ENCODE data around the gene NMRK1. TPM values are rescaled to one million over a fixed set of nuclear protein-coding genes. Genes with fewer than 3 reads are reported as not detected.
A peak's percentile ranks its signal among the peaks of the same experiment; 100 is the strongest.

Gene NMRK1
- total and polyA plus RNA-seq, 4 donors = 33.1 to 62.6 (median 36.6) TPM

DNA sequence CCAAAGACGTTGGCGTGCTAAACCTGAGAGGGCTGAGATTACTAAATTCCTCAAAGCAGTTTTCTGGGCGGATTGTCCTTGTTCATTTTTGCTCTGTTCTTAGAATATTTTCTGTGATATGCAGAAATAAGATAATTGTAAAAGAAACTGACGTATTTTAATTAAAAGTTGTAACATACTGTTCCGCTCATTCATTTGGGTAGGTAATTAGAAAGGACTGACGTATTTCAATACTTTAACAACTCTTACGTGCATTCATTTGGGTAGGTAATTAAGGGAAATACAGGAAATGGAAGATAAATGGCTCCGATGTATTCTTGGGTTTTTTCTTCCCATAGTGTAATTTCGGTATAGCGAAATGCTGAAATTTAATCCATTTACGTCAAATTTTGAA, 1.4 kb upstream of the NMRK1 start:
- H3K36me3 ChIP-seq (ENCODE audit: control insufficient read depth in 1 of 2, insufficient read depth in 2 of 2, low read length in 1 of 2) = no peaks in the 10 kb centered on the region
- no peak for ATAC-seq (ENCODE audit: low FRiP score)
- H3K4me1 ChIP-seq (ENCODE audit: control insufficient read depth in 1 of 2, insufficient read depth in 2 of 2, low read length in 2 of 2) = peaks cover 0 to 2% of the 10 kb centered on the region in 2 donors
- DNase-seq = no peak
- intact Hi-C loops (cut with DNase I) = loop anchor here (2.0 to 5.0 kb wide), 3 partner anchors 57 to 137 kb away; partner anchors contain the start of genes C9orf40 (in 2 of the 2) and CARNMT1 (in 2 of the 2)
- 40 to 41% methylated on average over 11 of the region's 11 CpGs for WGBS, 2 donors
- peak overlapping the region; percentile 49 to 90 for H3K4me3 ChIP-seq (ENCODE audit: low read length in 2 of 2)
- H3K9me3 ChIP-seq (ENCODE audit: control insufficient read depth, low read length) = no peaks in the 10 kb centered on the region
- no peaks in the 10 kb centered on the region for H3K27me3 ChIP-seq (ENCODE audit: control insufficient read depth in 1 of 2, insufficient read depth in 2 of 2, low read length in 1 of 2)
- H3K27ac ChIP-seq (ENCODE audit: low read depth in 1 of 2, low read length in 2 of 2) = no peak overlapping the region

DNA sequence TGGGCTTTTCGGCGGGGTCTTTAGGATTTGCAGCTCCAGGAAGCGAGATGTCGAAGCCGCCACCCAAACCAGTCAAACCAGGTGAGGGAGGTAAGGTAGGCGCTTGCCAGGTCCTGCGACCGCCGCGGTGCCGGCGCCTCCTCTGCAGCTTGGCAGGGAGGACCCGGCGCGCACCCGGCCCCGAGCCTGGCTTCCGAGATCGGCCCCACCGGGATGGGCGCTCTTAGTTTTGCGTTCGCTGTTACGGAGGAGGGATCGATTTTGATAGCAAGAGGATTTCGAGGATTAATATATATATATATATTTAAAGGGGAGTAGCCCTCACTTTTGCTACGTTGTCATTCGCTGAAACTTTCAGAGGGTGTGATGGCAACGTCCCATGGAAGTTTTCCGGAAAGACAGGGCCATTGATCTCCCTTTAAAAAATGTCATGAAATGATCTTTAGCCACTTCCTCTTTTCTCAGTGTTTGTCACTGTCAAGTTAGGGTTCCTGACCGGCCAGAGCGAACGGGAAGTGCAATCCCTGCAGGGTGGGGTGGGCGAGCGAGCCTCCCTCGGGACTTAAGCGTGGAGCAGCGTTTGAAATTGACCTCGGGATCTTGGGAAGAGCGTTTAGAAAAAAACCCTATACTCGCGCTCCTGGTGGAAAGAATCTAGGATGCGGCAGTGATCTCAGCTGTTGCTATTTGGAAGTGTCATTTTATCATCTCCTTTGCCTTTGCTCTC, 854 bp upstream of the NMRK1 start:
- 0 to 1% methylated on average over 43 of the region's 43 CpGs for WGBS, 2 donors
- ATAC-seq (ENCODE audit: low FRiP score) (peak; percentile 9), DNase-seq (peak; percentile 83 to 88)
- peak overlapping the region in 1 of 2 donors; percentile 61 for H3K27ac ChIP-seq (ENCODE audit: low read depth in 1 of 2, low read length in 2 of 2)
- intact Hi-C loops (cut with DNase I) = loop anchor here (2.0 to 5.0 kb wide), 3 partner anchors 58 to 137 kb away; partner anchors contain the start of genes C9orf40 (in 2 of the 2) and CARNMT1 (in 2 of the 2)
- H3K9me3 ChIP-seq (ENCODE audit: control insufficient read depth, low read length) = no peaks in the 10 kb centered on the region
- H3K27me3 ChIP-seq (ENCODE audit: control insufficient read depth in 1 of 2, insufficient read depth in 2 of 2, low read length in 1 of 2) = no peaks in the 10 kb centered on the region
- H3K4me1 ChIP-seq (ENCODE audit: control insufficient read depth in 1 of 2, insufficient read depth in 2 of 2, low read length in 2 of 2) = peaks cover 0 to 2% of the 10 kb centered on the region in 2 donors
- peak overlapping the region; percentile 49 to 90 for H3K4me3 ChIP-seq (ENCODE audit: low read length in 2 of 2)
- no peaks in the 10 kb centered on the region for H3K36me3 ChIP-seq (ENCODE audit: control insufficient read depth in 1 of 2, insufficient read depth in 2 of 2, low read length in 1 of 2)

DNA sequence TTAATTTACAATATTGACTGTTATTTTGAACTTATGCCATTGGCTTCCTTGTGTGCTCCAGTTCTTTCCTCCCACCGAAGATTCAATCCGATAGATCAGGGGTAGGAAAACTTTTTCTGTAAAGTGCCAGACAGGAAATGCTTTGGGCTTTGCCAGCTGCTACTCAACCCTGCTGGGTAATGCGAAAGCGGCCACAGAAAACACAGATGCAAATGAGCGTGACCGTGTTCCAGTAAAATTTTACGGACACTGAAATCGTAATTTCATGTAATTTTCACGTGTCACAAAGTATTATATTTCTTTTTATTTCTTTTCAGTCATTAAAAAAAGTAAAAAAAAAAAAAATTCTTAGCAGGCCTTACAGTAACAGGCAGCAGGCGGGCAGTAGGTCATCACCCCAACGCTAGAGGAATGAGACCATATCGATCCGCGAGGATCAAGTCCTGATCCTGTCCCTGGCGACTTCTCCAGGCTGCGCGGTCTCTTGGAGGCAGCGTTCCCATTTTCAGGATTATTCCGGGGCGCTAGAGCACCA, 599 bp downstream of the NMRK1 start:
- H3K27me3 ChIP-seq (ENCODE audit: control insufficient read depth in 1 of 2, insufficient read depth in 2 of 2, low read length in 1 of 2) = no peaks in the 10 kb centered on the region
- ATAC-seq (ENCODE audit: low FRiP score) = no peak
- WGBS, 2 donors = 0 to 1% methylated on average over 20 of the region's 20 CpGs
- H3K36me3 ChIP-seq (ENCODE audit: control insufficient read depth in 1 of 2, insufficient read depth in 2 of 2, low read length in 1 of 2) = no peaks in the 10 kb centered on the region
- H3K4me3 ChIP-seq (ENCODE audit: low read length in 2 of 2) = peak overlapping the region; percentile 73 to 89
- peak in 1 of 2 donors; percentile 69 for DNase-seq
- intact Hi-C loops (cut with DNase I) = loop anchor here (5.0 kb wide), 2 partner anchors 60 to 135 kb away; partner anchors contain the start of genes C9orf40 (in 2 of the 2) and CARNMT1 (in 2 of the 2)
- peaks cover 0 to 2% of the 10 kb centered on the region in 2 donors for H3K4me1 ChIP-seq (ENCODE audit: control insufficient read depth in 1 of 2, insufficient read depth in 2 of 2, low read length in 2 of 2)
- H3K27ac ChIP-seq (ENCODE audit: low read depth in 1 of 2, low read length in 2 of 2) = peak overlapping the region in 1 of 2 donors; percentile 66
- no peaks in the 10 kb centered on the region for H3K9me3 ChIP-seq (ENCODE audit: control insufficient read depth, low read length)

DNA sequence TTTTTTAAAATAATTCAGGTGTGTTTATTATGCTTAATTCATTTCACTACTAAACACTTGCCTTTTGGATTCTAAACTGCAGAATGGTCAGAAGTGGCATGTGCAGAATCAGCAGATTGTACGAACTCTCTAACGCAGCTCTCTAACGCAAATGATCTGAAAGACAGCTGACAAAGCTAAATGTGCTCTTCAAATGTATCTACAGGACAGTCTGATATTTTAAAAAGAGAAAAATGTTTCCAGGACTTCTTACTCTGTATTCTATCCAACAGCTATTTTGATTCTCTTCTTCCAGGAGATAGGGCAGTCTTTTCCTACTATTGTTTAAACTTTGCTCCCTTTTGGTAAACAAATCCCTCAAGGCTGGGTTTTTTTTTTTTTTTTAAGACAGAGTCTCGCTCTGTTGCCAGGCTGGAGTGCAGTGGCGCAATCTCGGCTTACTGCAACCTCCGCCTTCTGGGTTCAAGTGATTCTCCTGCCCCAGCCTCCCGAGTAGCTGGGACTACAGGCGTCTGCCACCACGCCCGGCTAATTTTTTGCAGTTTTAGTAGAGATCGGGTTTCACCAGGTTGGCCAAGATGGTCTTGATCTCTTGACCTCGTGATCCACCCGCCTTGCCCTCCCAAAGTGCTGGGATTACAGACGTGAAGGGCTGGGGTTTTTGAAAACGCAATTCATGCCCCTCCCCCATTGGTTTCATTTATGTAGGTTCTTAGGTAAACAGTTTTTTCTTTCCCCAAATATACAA, 1.2 kb downstream of the NMRK1 start:
- intact Hi-C loops (cut with DNase I) = loop anchor here (5.0 kb wide), 2 partner anchors 59 to 134 kb away; partner anchors contain the start of genes C9orf40 (in 2 of the 2) and CARNMT1 (in 2 of the 2)
- 70% methylated on average over 16 of the region's 16 CpGs for WGBS, 2 donors
- Histone ChIP-seq H3K4me1 (ENCODE audit: control insufficient read depth in 1 of 2, insufficient read depth in 2 of 2, low read length in 2 of 2) (peaks cover 0 to 2% of the 10 kb centered on the region in 2 donors), H3K27me3 (ENCODE audit: control insufficient read depth in 1 of 2, insufficient read depth in 2 of 2, low read length in 1 of 2) (no peaks in the 10 kb centered on the region), H3K4me3 (ENCODE audit: low read length in 2 of 2) (peak overlapping the region; percentile 24 to 89), H3K27ac (ENCODE audit: low read depth in 1 of 2, low read length in 2 of 2) (peak overlapping the region in 1 of 2 donors; percentile 9), H3K36me3 (ENCODE audit: control insufficient read depth in 1 of 2, insufficient read depth in 2 of 2, low read length in 1 of 2) (no peaks in the 10 kb centered on the region), H3K9me3 (ENCODE audit: control insufficient read depth, low read length) (no peaks in the 10 kb centered on the region)
- peak in 1 of 2 donors; percentile 52 for DNase-seq
- no peak for ATAC-seq (ENCODE audit: low FRiP score)

DNA sequence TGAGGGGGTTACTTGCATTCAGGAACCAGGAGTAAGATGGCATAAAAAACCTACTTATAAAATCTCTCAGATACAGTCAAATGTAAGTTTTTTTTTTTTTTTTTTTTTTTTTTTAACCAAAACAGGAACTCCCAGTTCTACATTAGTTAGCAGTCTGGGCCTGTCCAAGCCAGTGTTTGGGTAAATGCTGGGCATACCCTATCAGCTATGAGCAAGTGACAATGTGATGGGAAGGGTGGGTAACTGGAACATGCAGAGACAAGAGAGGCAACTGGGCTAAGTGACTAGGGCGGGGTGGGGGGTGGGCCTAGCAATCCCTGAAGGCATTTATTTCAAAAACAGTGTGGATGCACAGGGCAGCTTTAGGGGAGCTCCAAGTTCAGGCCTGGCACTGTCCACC, 2.3 kb downstream of the NMRK1 start:
- DNase-seq (no peak), ATAC-seq (ENCODE audit: low FRiP score) (no peak)
- Histone ChIP-seq H3K4me3 (ENCODE audit: low read length in 2 of 2) (no peak overlapping the region), H3K9me3 (ENCODE audit: control insufficient read depth, low read length) (no peaks in the 10 kb centered on the region), H3K4me1 (ENCODE audit: control insufficient read depth in 1 of 2, insufficient read depth in 2 of 2, low read length in 2 of 2) (peaks cover 0 to 2% of the 10 kb centered on the region in 2 donors), H3K27me3 (ENCODE audit: control insufficient read depth in 1 of 2, insufficient read depth in 2 of 2, low read length in 1 of 2) (no peaks in the 10 kb centered on the region), H3K36me3 (ENCODE audit: control insufficient read depth in 1 of 2, insufficient read depth in 2 of 2, low read length in 1 of 2) (no peaks in the 10 kb centered on the region), H3K27ac (ENCODE audit: low read depth in 1 of 2, low read length in 2 of 2) (no peak overlapping the region)
- 98 to 100% methylated on average over 1 of the region's 1 CpG for WGBS, 2 donors
- intact Hi-C loops (cut with DNase I) = loop anchor here (5.0 kb wide), 2 partner anchors 58 to 133 kb away; partner anchors contain the start of genes C9orf40 (in 2 of the 2) and CARNMT1 (in 2 of the 2)

DNA sequence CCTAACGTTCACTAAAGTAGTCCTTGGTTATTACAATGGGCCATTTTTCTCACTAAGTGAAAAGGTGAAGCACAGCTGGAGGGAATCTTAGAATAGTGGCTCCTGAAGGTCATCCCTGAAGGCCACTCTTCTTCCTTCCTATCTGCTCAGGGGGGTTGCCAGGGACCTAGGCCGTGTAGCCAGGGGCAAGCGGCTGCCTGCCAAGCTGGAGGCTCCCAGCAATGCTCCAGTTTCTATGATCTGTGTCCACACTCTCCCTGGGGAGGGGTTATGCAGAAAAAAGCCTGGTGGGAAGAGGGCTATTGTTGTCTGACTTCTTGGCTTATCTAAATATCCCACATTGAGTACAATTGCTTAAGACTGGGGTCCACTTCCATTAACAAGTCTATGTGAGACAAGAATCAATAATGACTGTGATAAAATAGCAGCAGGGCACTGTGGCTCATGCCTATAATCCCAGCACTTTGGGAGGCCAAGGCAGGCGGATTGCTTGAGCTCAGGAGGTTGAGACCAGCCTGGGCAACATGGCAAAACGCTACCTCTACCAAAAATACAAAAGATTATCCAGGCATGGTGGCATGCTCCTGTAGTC, 3.8 kb downstream of the NMRK1 start:
- no peaks in the 10 kb centered on the region for H3K9me3 ChIP-seq (ENCODE audit: control insufficient read depth, low read length)
- H3K27ac ChIP-seq (ENCODE audit: low read depth in 1 of 2, low read length in 2 of 2) = no peak overlapping the region
- WGBS, 2 donors = 70 to 79% methylated on average over 5 of the region's 5 CpGs
- intact Hi-C loops (cut with DNase I) = no loop called here
- peaks cover 0 to 2% of the 10 kb centered on the region in 2 donors for H3K4me1 ChIP-seq (ENCODE audit: control insufficient read depth in 1 of 2, insufficient read depth in 2 of 2, low read length in 2 of 2)
- peaks cover 0 to 3% of the 10 kb centered on the region in 2 donors for H3K36me3 ChIP-seq (ENCODE audit: control insufficient read depth in 1 of 2, insufficient read depth in 2 of 2, low read length in 1 of 2)
- ATAC-seq (ENCODE audit: low FRiP score) (no peak), DNase-seq (no peak)
- H3K27me3 ChIP-seq (ENCODE audit: control insufficient read depth in 1 of 2, insufficient read depth in 2 of 2, low read length in 1 of 2) = no peaks in the 10 kb centered on the region
- no peak overlapping the region for H3K4me3 ChIP-seq (ENCODE audit: low read length in 2 of 2)

DNA sequence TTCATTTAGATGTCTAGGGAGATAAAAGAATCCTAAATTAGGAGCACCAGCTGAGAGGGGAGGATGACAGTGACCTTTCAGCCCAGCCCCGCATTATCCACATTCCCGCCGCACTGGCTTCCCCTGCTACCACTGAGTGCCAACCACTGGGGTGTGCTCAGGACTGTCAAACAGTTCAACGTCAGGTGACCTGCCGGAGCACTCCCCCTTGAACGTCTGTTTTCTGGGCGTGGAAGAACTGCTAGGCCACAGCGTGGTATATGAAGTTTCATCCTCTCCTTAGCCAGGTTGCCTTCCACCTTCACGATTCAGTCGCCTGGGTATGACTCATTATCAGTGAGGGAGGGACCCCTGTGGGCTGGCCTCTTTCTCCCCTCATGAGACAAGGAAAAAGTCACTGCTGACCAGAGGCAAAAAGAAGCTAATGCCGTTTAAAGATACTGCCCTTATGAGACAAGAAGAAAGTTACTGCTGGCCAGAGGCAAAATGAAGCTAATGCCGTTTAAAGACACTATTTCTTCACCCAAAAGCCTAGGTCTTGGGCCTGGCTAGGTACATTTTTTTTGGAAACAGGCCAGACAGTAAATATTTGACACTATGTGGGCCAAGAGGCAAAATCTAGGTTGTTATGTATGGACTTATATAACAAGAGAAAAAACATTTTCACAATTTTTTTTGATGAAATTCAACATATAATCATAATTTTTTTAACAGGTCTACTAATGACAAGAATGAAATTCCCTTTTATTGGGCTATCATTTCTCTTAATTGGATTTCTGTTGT, 4.6 kb downstream of the NMRK1 start:
- ATAC-seq (ENCODE audit: low FRiP score) = no peak
- 73 to 77% methylated on average over 12 of the region's 12 CpGs for WGBS, 2 donors
- no peak for DNase-seq

More for the DNA sequence above, 4.6 kb downstream of the NMRK1 start:
- no peak overlapping the region for H3K27ac ChIP-seq (ENCODE audit: low read depth in 1 of 2, low read length in 2 of 2)
- H3K36me3 ChIP-seq (ENCODE audit: control insufficient read depth in 1 of 2, insufficient read depth in 2 of 2, low read length in 1 of 2) = peaks cover 0 to 3% of the 10 kb centered on the region in 2 donors
- no peaks in the 10 kb centered on the region for H3K9me3 ChIP-seq (ENCODE audit: control insufficient read depth, low read length)
- H3K27me3 ChIP-seq (ENCODE audit: control insufficient read depth in 1 of 2, insufficient read depth in 2 of 2, low read length in 1 of 2) = no peaks in the 10 kb centered on the region
- intact Hi-C loops (cut with DNase I) = no loop called here
- peaks cover 0 to 2% of the 10 kb centered on the region in 2 donors for H3K4me1 ChIP-seq (ENCODE audit: control insufficient read depth in 1 of 2, insufficient read depth in 2 of 2, low read length in 2 of 2)
- H3K4me3 ChIP-seq (ENCODE audit: low read length in 2 of 2) = no peak overlapping the region
